Stimulated activated CD8-positive, alpha-beta memory T cell treated with anti-CD3 and anti-CD28 coated beads, Interleukin-15, amount 100 ng/mL, for 1 hour (primary cell): ENCODE data around the gene SETX.
A peak's percentile ranks its signal among the peaks of the same experiment; 100 is the strongest.
"Not testable (repeated sequence)": the region's sequence is repeated elsewhere in the genome, so short reads cannot be mapped to it uniquely, and the experiment has no call there.

ENCODE experiments used
- DNase-seq: peaks from one replicate; pipeline ENCODE4 v3.0.0-alpha.2; 2020; ENCODE audit warnings: low read depth

Gene SETX

GRCh38 chr9:132287256-132287760 is 67.5 kb downstream of the SETX start:
- DNase-seq = no peak

- DNase-seq = no peak
Observed at GRCh38 chr9:132283863-132284262, 70.9 kb downstream of the SETX start.

- no peak for DNase-seq
Observed at GRCh38 chr9:132283165-132283564, 71.6 kb downstream of the SETX start.

- no peak for DNase-seq
Observed at GRCh38 chr9:132274861-132275260, 79.9 kb downstream of the SETX start.

- not testable (repeated sequence) for DNase-seq
Observed at GRCh38 chr9:132269704-132270516, 84.9 kb downstream of the SETX start.

- peak; percentile 53 for DNase-seq
Observed at GRCh38 chr9:132268725-132269352, 85.9 kb downstream of the SETX start.

GRCh38 chr9:132267660-132268059 is 87.1 kb downstream of the SETX start:
- no peak for DNase-seq

- DNase-seq = no peak
Observed at GRCh38 chr9:132266017-132266416, 88.8 kb downstream of the SETX start.

GRCh38 chr9:132260846-132261245 is 93.9 kb downstream of the SETX start:
- no peak for DNase-seq

GRCh38 chr9:132250324-132251262 is 104.2 kb downstream of the SETX start:
- DNase-seq = no peak

GRCh38 chr9:132249690-132250089 is 105.1 kb downstream of the SETX start:
- DNase-seq = no peak

GRCh38 chr9:132249123-132249522 is 105.7 kb downstream of the SETX start:
- no peak for DNase-seq

- no peak for DNase-seq
Observed at GRCh38 chr9:132247942-132248341, 106.8 kb downstream of the SETX start.

GRCh38 chr9:132245465-132245864 is 109.3 kb downstream of the SETX start:
- DNase-seq = no peak

- no peak for DNase-seq
Observed at GRCh38 chr9:132244582-132245455, 110.0 kb downstream of the SETX start.

- no peak for DNase-seq
Observed at GRCh38 chr9:132243156-132244074, 111.4 kb downstream of the SETX start.

- DNase-seq = no peak
Observed at GRCh38 chr9:132242621-132243155, 112.1 kb downstream of the SETX start.

GRCh38 chr9:132241840-132242620 is 112.8 kb downstream of the SETX start:
- DNase-seq = no peak

GRCh38 chr9:132241483-132241839 is 113.3 kb downstream of the SETX start:
- DNase-seq = no peak
